HG03025 (cell line): ENCODE measurements around the gene MYCL.
"Not testable (repeated sequence)": the region's sequence is repeated elsewhere in the genome, so short reads cannot be mapped to it uniquely, and the experiment has no call there.

Experiments
- ATAC-seq: cut with Tn5 transposase; IDR thresholded peaks from one replicate; pipeline ENCODE4 v1.9.1; 2021; ENCODE audit warnings: mild to moderate bottlenecking, moderate library complexity; ENCODE audit not compliant: unreplicated experiment, low FRiP score

The MYCL gene

GRCh38 chr1:39892601-39893595 is 8.8 kb downstream of the MYCL start:
- no peak for ATAC-seq

DNA sequence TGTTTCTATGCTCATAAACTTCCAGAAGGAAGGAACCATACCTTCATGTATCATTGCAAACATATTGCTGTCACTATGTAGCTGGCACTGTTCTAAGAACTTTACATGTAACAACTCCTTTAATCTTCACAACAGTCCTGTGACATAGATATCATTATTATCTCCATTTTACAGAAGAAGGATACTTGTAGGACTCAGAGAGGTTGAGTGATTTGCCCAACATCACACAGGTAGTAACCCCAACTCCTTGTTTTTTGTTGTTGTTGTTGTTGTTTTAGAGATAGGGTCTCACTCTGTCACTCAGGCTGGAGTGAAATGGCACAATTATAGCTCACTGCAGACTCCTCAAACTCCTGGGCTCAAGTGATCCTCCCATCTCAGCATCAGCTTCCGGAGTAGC is 10.8 kb downstream of the MYCL start:
- ATAC-seq = no peak

DNA sequence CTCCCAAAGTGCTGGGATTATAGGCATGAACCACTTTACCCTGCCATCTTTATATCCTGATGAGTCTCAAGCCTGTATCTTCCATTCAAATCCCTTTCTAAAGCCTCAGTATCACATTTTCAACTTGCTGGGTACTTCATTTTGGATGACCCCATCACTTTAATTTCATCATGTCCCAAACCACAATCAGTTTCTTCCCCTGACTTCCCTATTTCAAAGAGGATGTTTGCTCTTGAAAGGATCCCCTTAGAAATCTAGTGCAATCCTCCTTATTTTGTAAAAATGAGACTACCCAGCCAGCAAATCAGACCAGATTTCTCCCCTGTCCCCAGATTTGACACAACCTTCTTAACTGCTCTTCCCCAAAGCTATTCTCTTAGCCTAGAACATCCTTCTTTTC is 11.4 kb downstream of the MYCL start:
- no peak for ATAC-seq

DNA sequence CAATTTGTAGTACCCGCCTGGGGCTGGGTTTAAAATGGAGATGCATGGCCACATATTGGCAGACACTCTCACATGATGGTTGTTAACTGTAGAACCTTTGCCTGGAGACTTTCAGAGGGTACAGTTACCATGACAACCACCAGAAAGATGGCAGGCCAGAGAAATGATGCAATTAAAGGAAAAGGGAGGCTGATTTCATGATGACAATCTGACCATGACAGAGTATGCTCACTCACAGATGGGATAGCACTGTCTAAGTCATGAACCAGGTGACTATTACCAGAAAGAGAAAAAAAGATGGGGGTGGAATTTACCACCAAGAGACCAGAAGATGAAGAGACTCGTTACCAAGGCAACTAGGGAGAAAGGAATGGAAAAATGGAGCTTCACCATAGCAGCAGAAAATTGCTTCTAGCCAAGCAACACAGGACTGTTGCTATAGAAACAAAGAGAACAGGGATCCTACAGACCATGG is 14.9 kb downstream of the MYCL start:
- no peak for ATAC-seq

GRCh38 chr1:39885516-39885915 is 16.2 kb downstream of the MYCL start:
- ATAC-seq = no peak

DNA sequence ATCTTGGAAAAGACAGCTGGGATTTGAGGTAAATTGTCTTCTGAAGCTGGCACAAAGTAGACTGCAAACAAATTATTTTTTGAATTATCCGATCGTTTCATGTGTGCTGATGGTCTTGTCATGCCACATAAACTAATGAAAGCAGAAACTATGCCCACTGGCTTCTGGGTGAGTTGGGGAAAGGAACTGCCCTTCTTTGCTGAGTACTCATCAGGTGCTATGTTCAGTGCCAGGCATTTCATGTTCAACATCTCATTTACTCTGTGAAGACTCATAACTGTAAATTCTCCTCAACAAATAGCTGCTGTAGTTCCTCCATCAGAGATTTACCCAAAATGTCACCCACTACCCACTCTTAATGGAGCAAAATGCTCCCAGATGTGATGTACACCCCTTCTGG is 19.6 kb downstream of the MYCL start:
- ATAC-seq = no peak

DNA sequence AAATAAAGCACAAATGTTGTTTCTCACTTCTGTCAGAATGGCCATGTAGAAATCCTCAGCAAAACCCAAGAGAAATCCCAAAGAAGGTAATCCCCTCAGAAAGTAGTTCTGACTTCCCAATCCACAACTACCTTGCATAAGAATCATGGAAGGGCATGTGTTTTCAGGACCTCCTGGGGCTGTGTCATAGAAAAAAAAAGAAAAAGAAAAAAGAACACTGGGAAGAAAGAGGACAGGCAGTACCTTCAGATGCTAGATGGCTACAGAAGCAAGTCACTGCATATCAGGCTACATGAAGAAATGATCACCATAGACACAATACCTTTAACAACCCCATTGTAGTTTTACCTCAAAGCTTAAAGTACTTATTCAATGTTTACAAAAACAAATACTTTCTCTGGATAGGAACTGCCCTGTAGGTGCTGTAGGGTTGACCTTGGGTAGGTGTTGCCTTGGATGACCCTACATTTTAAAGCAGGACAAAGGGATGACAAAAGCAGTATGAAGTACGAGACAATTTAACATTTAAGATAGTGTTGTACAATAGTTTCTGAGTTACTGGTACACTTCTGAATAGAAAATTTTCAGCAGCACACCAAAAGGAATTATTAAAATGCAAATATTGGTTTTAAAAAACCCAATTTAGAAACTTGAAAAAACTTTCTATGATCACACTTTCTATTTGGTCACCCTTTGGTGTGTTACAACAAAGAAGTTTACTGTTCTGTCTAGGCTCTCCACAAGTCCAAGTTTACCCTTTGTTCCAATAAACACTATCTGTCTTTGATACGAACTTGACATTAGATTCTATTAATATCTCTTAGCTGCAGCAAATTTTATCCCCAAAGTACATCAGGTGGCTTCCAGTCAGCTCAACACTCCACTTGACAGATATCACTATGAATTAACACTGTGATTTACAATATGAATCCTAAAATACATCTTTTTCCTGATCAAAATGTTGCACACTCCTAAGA is 23.4 kb downstream of the MYCL start:
- no peak for ATAC-seq

- no peak for ATAC-seq
Observed at GRCh38 chr1:39877231-39877778, 24.4 kb downstream of the MYCL start.

GRCh38 chr1:39876144-39876543 is 25.6 kb downstream of the MYCL start:
- ATAC-seq = no peak

DNA sequence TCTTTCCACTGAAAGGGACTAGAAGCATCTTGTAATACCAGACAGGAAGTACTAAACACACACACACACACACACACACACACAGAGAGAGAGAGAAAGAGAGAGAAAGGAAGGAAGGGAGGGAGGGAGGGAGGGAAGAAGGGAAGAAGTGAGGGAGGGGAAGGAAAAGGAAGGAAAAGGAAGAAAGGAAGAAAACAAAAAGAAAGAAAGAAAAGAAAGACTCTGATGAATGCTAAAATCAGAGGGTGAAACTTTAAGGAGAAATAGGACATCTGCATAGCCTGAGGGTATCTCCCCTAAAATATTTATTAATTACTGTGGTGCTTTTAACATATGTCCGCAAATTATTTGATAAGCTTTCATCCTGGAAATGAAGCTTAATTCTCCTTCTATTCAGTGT is 29.0 kb downstream of the MYCL start:
- ATAC-seq = no peak

DNA sequence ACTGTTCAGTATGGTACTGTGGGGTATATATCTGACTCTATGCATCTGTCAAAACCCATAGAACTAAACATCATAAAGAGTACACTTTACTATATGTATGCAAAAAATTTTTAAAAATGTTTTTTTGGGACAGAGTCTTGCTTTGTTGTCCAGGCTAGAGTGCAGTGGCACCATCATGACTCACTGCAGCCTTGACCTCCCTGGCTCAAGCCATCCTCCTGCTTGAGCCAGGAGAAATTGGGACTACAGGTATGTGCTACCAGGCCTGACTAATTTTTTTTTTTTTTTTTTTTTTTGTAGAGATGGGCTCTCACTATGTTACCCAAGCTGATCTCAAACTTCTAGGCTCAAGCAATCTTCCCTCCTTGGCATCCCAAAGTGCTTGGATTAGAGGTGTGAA is 29.9 kb downstream of the MYCL start:
- ATAC-seq = no peak

DNA sequence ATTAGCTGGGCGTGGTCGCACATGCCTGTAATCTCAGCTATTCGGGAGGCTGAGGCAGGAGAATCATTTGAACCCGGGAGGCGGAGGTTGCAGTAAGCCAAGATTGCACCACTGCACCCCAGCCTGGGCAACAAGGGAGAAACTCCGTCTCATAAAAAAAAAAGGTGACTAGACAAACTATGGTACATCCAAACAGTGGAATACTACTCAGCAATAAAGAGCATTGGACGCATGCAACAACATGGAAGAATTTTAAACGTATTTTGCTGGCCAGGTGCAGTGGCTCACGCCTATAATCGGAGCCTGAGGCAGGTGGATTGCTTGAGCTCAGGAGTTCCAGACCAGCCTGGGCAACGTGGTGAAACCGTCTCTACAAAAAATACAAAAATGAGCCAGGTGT is 30.7 kb downstream of the MYCL start:
- ATAC-seq = not testable (repeated sequence)

GRCh38 chr1:39869538-39870112 is 32.1 kb downstream of the MYCL start:
- ATAC-seq = not testable (repeated sequence)

DNA sequence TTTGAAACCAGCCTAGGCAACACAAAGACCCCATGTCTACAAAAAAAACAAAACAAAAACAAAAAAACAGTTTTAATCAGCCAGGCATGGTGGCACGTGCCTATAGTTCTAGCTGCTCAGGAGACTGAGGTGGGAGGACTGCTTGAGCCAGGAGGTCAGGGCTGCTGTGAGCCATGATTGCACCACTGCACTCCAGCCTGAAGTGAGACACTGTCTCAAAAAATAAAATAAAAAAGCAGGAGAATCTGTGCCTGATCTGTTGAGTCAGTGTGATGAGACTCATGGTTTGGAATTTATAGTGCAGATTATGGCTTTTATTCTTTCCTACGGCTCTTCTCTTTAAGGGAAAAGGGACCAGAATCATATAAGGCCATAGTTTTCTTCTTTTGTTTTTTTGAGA is 35.0 kb downstream of the MYCL start:
- no peak for ATAC-seq

DNA sequence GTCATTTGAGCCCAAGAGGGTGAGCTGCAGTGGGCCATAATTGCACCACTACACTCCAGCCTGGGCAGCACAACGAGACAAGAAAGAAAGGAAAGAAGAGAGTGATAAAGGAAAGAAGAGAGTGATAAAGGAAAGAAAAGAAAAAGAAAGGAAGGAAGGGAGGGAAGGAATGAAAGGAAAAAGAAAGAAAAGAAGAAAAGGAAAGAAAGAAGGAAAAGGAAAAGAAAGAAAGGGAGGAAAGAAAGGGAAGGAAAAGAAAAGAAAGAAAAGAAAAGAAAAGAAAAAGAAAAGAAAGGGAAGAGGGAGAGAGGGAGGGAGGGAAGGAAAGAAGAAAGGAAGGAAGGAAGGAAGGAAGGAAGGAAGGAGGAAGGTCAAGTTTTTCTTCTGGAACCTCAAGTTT is 36.0 kb downstream of the MYCL start:
- ATAC-seq = no peak

DNA sequence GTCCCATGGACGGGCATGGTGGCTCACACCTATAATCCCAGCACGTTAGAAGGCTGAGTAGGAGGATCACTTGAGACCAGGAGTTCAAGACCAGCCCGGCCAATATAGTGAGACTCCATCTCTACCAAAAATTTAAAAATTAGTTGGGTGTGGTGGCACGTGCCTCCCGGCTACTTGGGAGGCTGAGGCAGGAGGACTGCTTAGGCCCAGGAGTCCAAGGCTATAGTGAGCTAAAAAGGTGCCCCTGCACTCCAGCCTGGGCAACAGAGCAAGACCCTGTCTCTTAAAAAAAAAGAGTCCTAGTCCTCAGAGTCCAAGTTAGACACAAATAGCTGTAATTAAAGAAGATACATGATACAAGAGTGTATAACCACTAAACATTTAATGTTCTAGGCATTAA is 38.5 kb downstream of the MYCL start:
- ATAC-seq = no peak

DNA sequence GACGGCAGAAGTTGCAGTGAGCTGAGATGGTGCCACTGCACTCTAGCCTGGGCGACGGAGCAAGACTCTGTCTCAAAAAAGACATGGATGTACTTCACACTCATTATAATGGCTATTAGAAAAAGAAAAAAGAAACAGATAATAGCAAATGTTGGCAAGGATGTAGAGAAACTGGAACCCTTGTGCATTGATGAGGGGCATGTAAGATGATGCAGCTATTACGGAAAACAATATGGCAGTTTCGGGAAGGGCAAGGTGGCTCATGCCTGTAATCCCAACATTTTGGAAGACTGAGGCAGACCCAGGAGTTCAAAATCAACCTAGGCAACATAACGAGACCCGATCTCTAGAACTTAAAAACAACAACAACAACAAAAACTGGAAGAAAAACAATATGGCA is 40.7 kb downstream of the MYCL start:
- no peak for ATAC-seq

DNA sequence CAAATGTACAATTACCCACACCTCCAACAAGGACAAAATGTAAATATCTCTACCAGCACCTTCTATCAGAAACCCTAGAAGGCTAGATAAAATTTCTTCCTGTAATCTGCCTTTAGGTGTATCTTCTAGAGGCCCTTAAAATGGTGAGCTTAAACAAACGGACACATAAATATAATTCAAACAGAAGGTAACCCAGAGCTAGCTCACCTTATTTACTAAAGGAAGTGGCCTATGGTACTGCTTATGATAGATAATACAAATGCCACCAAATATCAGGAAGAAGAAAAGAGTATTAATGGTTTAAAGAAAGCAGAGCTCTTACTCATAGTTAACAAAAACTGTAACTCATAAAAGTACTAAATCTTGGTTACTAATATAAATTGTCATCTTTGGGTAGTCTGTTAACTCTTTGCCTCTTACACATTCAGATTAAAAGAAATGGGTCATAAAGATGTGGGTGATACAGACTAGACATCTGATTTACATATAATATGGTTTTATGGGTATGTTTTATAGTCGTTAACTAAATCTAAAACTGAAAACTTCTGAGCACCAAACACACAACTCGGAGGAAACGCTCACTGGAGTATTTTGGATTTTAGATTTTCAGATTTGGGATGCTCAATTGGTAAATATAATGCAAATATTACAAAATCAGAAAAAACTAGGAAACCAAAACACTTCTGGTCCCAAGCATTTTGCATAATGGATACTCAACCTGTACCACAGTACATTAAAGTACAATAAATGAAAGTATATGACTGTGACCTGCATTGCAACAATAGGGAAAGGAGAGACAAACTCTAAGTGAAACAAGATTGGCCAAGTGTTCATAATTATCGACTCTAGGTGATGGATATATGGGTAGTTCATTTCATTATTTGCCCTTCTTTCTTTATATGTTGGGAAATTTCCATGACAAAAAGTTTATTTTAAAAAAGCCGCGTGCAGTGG is 41.6 kb downstream of the MYCL start:
- no peak for ATAC-seq

DNA sequence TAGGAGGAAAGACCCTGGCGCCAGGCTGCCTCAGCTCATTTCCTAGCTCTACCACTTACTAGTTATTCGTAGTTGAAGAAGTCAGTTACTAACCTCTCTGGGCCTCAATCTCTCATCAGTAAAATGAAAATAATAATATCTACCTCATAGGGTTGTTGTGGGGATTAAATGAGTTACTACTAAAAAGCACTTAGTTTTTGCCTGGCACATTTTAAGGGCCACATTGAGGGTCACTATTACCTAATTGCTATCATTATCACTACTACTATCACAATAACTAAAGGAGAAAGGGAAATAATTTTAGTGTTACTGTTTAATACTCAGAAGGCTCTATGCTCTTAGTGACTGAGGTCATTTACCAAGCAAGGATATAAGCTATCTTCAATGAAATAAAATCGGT is 43.4 kb downstream of the MYCL start:
- no peak for ATAC-seq
